PC-9 (cell line): ENCODE data around the gene JMJD6.

Experiments
- CTCF ChIP-seq: fragments of 200-600 bp; sonication (generic); conservative IDR thresholded peaks from 2 replicates; pipeline ENCODE4 v1.6.1; 2017; ENCODE audit warnings: mixed run types, antibody characterized with exemption, mild to moderate bottlenecking, moderate library complexity
- EZH2 ChIP-seq: fragments of 200-600 bp; sonication (generic); IDR thresholded peaks from 2 replicates; pipeline ENCODE4 v1.8.0; 2017; ENCODE audit warnings: antibody characterized with exemption, low read depth

GRCh38 chr17:76702941-76703637 is 23.3 kb downstream of the JMJD6 start:
- TF ChIP-seq CTCF (no peak), EZH2 (no peak)
